GM18505 (cell line): Measurements from ENCODE around the gene SPANXC.
"Not testable (repeated sequence)": the region's sequence is repeated elsewhere in the genome, so short reads cannot be mapped to it uniquely, and the experiment has no call there.

ENCODE experiments used
- ATAC-seq: cut with Tn5 transposase; IDR thresholded peaks from one replicate; pipeline ENCODE4 v1.9.1; 2021; ENCODE audit not compliant: unreplicated experiment
- POLR2A ChIP-seq: IDR thresholded peaks from 4 replicates; pipeline ENCODE4 v1.6.1; 2011; ENCODE audit warnings: borderline replicate concordance; ENCODE audit not compliant: insufficient read depth, insufficient read length; ENCODE audit errors: extremely low read depth

The SPANXC gene

GRCh38 chrX:141242417-141242816 is at the start of gene SPANXC:
Gene SPANXC, minus strand, starts transcription at chrX:141242517. Its CDS starts 60 bp downstream, at chrX:141242457.
- ATAC-seq = not testable (repeated sequence)

DNA sequence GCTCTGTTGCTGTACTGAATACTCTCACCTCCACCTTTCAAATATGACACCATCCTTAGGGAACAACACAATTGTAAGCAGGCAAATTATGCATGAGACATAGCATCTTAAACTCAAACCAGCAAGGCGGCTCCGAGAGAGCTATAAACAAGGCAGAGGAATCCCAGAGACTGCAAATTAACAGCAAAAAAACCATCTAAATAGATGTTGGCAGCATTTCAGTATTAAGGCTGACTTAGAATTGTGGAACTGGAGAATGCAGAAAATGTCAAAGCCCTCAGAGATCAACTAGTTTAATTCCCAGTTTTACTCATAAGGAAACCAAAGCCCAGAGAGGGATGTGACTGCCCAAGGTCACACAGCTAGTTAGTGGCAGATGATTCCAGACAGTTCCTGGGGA is 37.2 kb upstream of the SPANXC start:
- TF ChIP-seq POLR2A = no peak
- ATAC-seq = no peak

GRCh38 chrX:141278306-141278705 is 36.0 kb upstream of the SPANXC start:
- no peak for TF ChIP-seq POLR2A
- peak; percentile 71 for ATAC-seq

DNA sequence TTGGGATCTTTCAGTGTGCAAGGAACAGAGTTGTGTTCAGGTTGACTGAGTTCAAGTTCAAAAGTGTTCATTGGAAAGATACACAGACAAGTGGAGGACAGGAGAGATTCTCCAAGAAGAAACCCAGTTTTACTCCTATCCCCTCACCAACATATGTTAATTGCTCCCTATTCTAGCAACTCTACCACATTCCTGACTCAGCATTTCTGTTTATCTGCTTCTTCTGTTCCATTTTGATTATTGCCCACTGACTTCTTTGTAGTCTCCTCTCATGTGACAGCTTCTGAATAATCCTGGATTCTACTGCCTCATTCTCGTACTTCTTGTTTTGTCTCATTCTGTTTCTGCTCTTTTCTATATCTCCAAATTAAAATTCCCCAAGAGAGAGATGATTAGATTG is 15.8 kb upstream of the SPANXC start:
- TF ChIP-seq POLR2A = no peak
- ATAC-seq = no peak

GRCh38 chrX:141221611-141222010 is 20.7 kb downstream of the SPANXC start:
- ATAC-seq = no peak
- TF ChIP-seq POLR2A = no peak

- no peak for TF ChIP-seq POLR2A
- no peak for ATAC-seq
Observed at GRCh38 chrX:141220342-141221008, 21.8 kb downstream of the SPANXC start.

- no peak for ATAC-seq
- no peak for TF ChIP-seq POLR2A
Observed at GRCh38 chrX:141214196-141214595, 28.1 kb downstream of the SPANXC start.

DNA sequence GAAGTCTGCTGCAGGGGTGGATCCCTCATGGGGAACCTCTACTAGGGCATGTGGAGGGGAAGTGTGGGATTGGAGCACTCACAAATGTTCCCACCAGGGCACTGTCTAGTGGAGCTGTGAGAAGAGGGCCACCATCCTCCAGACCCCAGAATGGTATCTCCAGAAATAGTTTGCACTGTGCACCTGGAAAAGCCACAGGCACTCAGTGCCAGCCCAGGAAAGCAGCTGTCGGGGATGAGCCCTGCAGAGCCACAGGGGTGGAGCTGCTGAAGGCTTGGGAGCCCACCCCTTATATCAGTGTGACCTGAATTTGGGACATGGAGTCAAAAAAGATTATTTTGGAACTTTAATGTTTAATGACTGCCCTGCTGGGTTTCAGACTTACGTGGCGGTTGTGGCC is 40.4 kb downstream of the SPANXC start:
- no peak for TF ChIP-seq POLR2A
- no peak for ATAC-seq
